Heart right ventricle (tissue), 16 donors: Measurements from ENCODE around the gene WDR33. TPM values are rescaled to one million over a fixed set of nuclear protein-coding genes. Genes with fewer than 3 reads are reported as not detected.

Source experiments
- ATAC-seq, 8 donors: fragments of 200-7000 bp; cut with Tn5 transposase; one replicate each; pipeline ENCODE4 v1.9.1; 2020; ENCODE audit warnings: mild to moderate bottlenecking in 8 of 8, moderate library complexity in 8 of 8, moderate number of reproducible peaks in 1 of 8
- DNase-seq, 2 donors: peaks; one replicate each; pipeline ENCODE4 v3.0.0-alpha.2; 2020
- H3K27ac ChIP-seq, 10 donors: fragments of 200-600 bp; sonication (generic) in 2 of 10; one replicate each; pipeline versions ENCODE4 v1.5.0 to v1.8.0; 2020 to 2022; ENCODE audit warnings: mild to moderate bottlenecking in 3 of 10
- H3K27me3 ChIP-seq, 7 donors: fragments of 200-600 bp; one replicate each; pipeline ENCODE4 v1.8.0; 2021 to 2022; ENCODE audit warnings: mild to moderate bottlenecking in 2 of 7
- H3K36me3 ChIP-seq, 9 donors: fragments of 200-600 bp; sonication (generic) in 1 of 9; one replicate each; pipeline versions ENCODE4 v1.5.0 to v1.8.0; 2020 to 2022; ENCODE audit warnings: mild to moderate bottlenecking in 2 of 9
- H3K4me1 ChIP-seq, 9 donors: fragments of 200-600 bp; sonication (generic) in 1 of 9; one replicate each; pipeline versions ENCODE4 v1.5.0 to v1.8.0; 2020 to 2022; ENCODE audit warnings: mild to moderate bottlenecking in 4 of 9
- H3K4me3 ChIP-seq, 10 donors: fragments of 200-600 bp; sonication (generic) in 2 of 10; one replicate each; pipeline versions ENCODE4 v1.5.0 to v1.8.0; 2020 to 2022; ENCODE audit warnings: mild to moderate bottlenecking in 7 of 10, moderate library complexity in 2 of 10
- H3K9me3 ChIP-seq, 11 donors: fragments of 200-600 bp in 10 of 11; sonication (generic) in 2 of 11; one replicate each; pipeline versions ENCODE4 v1.5.0 to v1.8.0; 2013 to 2022; ENCODE audit warnings: mild to moderate bottlenecking in 2 of 11, control low read depth in 1 of 11, moderate library complexity in 1 of 11
- WGBS, 2 donors: extraction: QIAGEN DNeasy Blood & Tissue Kit; methylation state at CpG; one replicate each; pipeline ENCODE4 v1.1.7; 2013; ENCODE audit warnings: inconsistent platforms in 1 of 2; 5-methylcytosine and 5-hydroxymethylcytosine counted together
- intact Hi-C, 10 donors: fragments of 100-400 bp; cut with DNase I; formaldehyde crosslinking; loops; one replicate each; pipeline versions ENCODE4 v1.11.1 to v1.14.2; 2022
- polyA plus RNA-seq, 2 donors: library from polyadenylated mRNA; stranded (reverse); fragments of 200-250 nt; gene quantifications; one replicate each; pipeline ENCODE4 v1.2.3, GENCODE V29; 2013
- total RNA-seq, 10 donors: library from RNA; stranded (reverse); fragmentation: NEBNext Ultra II Directional in 3 of 10; extraction: Animal tissue kit (Norgen Biotek cat#: 25700) in 3 of 10; gene quantifications; one replicate each; pipeline versions ENCODE4 v1.2.1 to v1.2.4, GENCODE V29; 2021 to 2023
- TF ChIP-seq, protein P1 (sequence below), 9 donors: fragments of 200-600 bp; sonication (generic) in 2 of 9; IDR thresholded peaks; one replicate each; pipeline versions ENCODE4 v1.5.0 to v1.8.0; 2021 to 2022; ENCODE audit warnings: antibody characterized with exemption in 9 of 9, mild to moderate bottlenecking in 5 of 9, moderate library complexity in 1 of 9
- donor health status: Arrhythmogenic right ventricular cardiomyopathy.
- donor health status: ischemic (EF 13 %, LVEDD 7.1; RV severe dilation, severe dysfunction).
- donor health status: healthy with polysubstance abuse.
- donor health status: DM: no; HTN: yes; CAD: no.
- donor health status: DM: no; HTN: no; CAD: no.
- donor health status: ischemic (EF 25% LVEDD 6.9; RV normal size, moderate dysfunction).
- donor health status: ischemic (EF 25% LVEDD 5.7; RV mildly dilated, moderate dysfunction).
- donor health status: healthy.
- donor health status: DM: yes; HTN: yes; CAD: no.
- donor health status: Ischemic cardiomyopathy.
- donor health status: ischemic (EF 35%, LVEDD 5.7; RV mildly dilated, moderate dysfunction).
- donor health status: nonischemic (EF 11% LVEDD 7.7; RV severe dilation, severe dysfunction).
- donor health status: DM: yes; HTN: yes; CAD: no.
- donor health status: PGD.
- donor health status: ischemic (EF 29% LVEDD 5.4; RV normal size, mild dysfunction).
- donor health status: nonischemic (EF 23%, LVEDD 6.1; RV moderate dilation, normal function).

WDR33 gene
- total and polyA plus RNA-seq, 12 donors, result 10.5 to 47.6 (median 42.1) TPM

- TF ChIP-seq, protein P1, sequence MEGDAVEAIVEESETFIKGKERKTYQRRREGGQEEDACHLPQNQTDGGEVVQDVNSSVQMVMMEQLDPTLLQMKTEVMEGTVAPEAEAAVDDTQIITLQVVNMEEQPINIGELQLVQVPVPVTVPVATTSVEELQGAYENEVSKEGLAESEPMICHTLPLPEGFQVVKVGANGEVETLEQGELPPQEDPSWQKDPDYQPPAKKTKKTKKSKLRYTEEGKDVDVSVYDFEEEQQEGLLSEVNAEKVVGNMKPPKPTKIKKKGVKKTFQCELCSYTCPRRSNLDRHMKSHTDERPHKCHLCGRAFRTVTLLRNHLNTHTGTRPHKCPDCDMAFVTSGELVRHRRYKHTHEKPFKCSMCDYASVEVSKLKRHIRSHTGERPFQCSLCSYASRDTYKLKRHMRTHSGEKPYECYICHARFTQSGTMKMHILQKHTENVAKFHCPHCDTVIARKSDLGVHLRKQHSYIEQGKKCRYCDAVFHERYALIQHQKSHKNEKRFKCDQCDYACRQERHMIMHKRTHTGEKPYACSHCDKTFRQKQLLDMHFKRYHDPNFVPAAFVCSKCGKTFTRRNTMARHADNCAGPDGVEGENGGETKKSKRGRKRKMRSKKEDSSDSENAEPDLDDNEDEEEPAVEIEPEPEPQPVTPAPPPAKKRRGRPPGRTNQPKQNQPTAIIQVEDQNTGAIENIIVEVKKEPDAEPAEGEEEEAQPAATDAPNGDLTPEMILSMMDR (IDR thresholded peaks at IDR 0.05), result no peak
- 88 to 89% methylated on average over 24 of the region's 24 CpGs for WGBS, 2 donors
- no peak for ATAC-seq
- H3K36me3 ChIP-seq, result peaks cover 0 to 67% (median 5%) of the 10 kb centered on the region in 9 donors
- peaks cover 74 to 100% (median 99%) of the 10 kb centered on the region in 9 donors for H3K4me1 ChIP-seq
- H3K4me3 ChIP-seq, result no peak overlapping the region
- intact Hi-C loops, result no loop called here
- no peaks in the 10 kb centered on the region for H3K9me3 ChIP-seq
- no peaks in the 10 kb centered on the region for H3K27me3 ChIP-seq
- H3K27ac ChIP-seq, result peak overlapping the region; percentile 78 to 95 (median 86)
- DNase-seq, result no peak
Observed at GRCh38 chr2:127654084-127654837, 156.7 kb downstream of the WDR33 start.

DNA sequence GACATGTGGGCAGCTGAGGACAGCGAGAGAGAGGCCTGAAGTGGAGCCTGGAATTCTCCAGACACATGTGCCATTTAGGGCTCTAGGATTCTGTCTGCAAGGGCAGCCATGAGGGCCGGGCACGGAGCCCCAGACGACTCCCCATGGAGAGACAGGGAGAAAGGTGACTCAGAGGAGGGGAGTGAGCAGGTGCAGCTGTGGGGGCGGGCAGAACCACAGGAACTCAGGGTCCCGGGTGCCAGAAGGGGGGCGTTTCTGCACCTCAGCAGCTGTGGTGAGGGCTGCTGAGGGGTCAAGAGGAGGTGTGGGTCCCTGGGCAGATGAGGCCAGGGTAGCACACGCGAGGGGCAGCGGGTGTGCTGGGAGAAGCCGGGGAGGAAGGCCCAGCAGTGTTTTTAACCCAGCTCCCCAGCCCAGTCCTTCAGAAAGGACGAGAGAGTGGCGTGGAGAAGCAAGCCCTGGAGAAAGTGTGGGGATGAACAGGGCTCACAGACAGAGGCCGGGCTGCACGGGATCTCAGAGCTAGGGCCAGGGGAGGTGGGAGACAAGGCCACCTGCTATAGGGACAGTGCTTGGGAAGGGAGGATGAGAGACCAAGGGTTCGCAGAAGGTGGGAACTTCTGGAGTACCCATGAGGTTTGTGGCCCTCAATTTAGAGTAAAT, 157.4 kb downstream of the WDR33 start:
- TF ChIP-seq, protein P1 (IDR thresholded peaks at IDR 0.05), result no peak
- Histone ChIP-seq H3K4me1 (peaks cover 71 to 99% (median 96%) of the 10 kb centered on the region in 9 donors), H3K27ac (peak overlapping the region; percentile 28 to 95 (median 84)), H3K27me3 (no peaks in the 10 kb centered on the region), H3K36me3 (peaks cover 0 to 67% (median 5%) of the 10 kb centered on the region in 9 donors), H3K4me3 (no peak overlapping the region), H3K9me3 (no peaks in the 10 kb centered on the region)
- 70 to 80% methylated on average over 16 of the region's 16 CpGs for WGBS, 2 donors
- intact Hi-C loops, result loop anchor here in 1 of 10 donors (2.0 kb wide), 1 partner anchor 21 kb away; the partner anchor contains the start of gene LIMS2
- DNase-seq, result peak in 1 of 2 donors; percentile 24
- ATAC-seq, result no peak

GRCh38 chr2:127652786-127653357, 158.1 kb downstream of the WDR33 start:
- H3K36me3 ChIP-seq, result peaks cover 0 to 63% (median 5%) of the 10 kb centered on the region in 9 donors
- 42 to 53% methylated on average over 25 of the region's 25 CpGs for WGBS, 2 donors
- TF ChIP-seq, protein P1 (IDR thresholded peaks at IDR 0.05), result no peak
- H3K27ac ChIP-seq, result peak overlapping the region; percentile 28 to 95 (median 84)
- H3K9me3 ChIP-seq, result no peaks in the 10 kb centered on the region
- peaks cover 75 to 99% (median 96%) of the 10 kb centered on the region in 9 donors for H3K4me1 ChIP-seq
- intact Hi-C loops, result loop anchor here in 1 of 10 donors (2.0 kb wide), 1 partner anchor 22 kb away; the partner anchor contains the start of gene LIMS2
- DNase-seq (peak in 1 of 2 donors; percentile 19), ATAC-seq (no peak)
- no peaks in the 10 kb centered on the region for H3K27me3 ChIP-seq
- H3K4me3 ChIP-seq, result no peak overlapping the region

- DNase-seq, result peak; percentile 91 to 95
- peaks cover 78 to 99% (median 96%) of the 10 kb centered on the region in 9 donors for H3K4me1 ChIP-seq
- intact Hi-C loops, result loop anchor here in 1 of 10 donors (2.0 kb wide), 1 partner anchor 23 kb away; the partner anchor contains the start of gene LIMS2
- peak overlapping the region; percentile 42 to 95 (median 84) for H3K27ac ChIP-seq
- WGBS, 2 donors, result 25 to 33% methylated on average over 14 of the region's 14 CpGs
- peak; percentile 66 to 83 (median 79) for ATAC-seq
- peaks cover 0 to 57% (median 3%) of the 10 kb centered on the region in 9 donors for H3K36me3 ChIP-seq
- H3K27me3 ChIP-seq, result no peaks in the 10 kb centered on the region
- TF ChIP-seq, protein P1 (IDR thresholded peaks at IDR 0.05), result no peak
- H3K9me3 ChIP-seq, result no peaks in the 10 kb centered on the region
- H3K4me3 ChIP-seq, result no peak overlapping the region
Observed at GRCh38 chr2:127651971-127652550, 158.9 kb downstream of the WDR33 start.
